SK-N-SH (cell line): ENCODE data around the gene WDR91. TPM values are rescaled to one million over a fixed set of nuclear protein-coding genes. Genes with fewer than 3 reads are reported as not detected.

ENCODE experiments used
- CTCF ChIA-PET: fragments of 300-600, 350-600 bp; formaldehyde crosslinking; extraction: SDS; loops from one replicate; lab custom pipeline; 2021; lab: Yijun Ruan, JAX
- POLR2A ChIA-PET: fragments of 350-600 bp; sonication (Branson Sonifier 250); formaldehyde crosslinking; extraction: SDS; loops from one replicate; lab custom pipeline; 2020; ENCODE audit warnings: antibody characterized with exemption, inconsistent platforms; lab: Yijun Ruan, JAX
- DNase-seq: peaks from one replicate; pipeline ENCODE4 v3.0.0; 2012
- H2AFZ ChIP-seq: fragments of 200-600 bp; sonication (generic); 2 replicates; pipeline ENCODE4 v1.8.1; 2016; ENCODE audit warnings: antibody characterized with exemption, mild to moderate bottlenecking, low read depth
- H3F3A ChIP-seq: fragments of 200-600 bp; sonication (generic); replicated peaks from 2 replicates; pipeline ENCODE3; 2016; ENCODE audit warnings: antibody characterized with exemption, mild to moderate bottlenecking; ENCODE audit not compliant: insufficient read depth
- H3K27ac ChIP-seq, 2 experiments: fragments of 200-500 bp in 1 of 2; fragments of 200-600 bp in 1 of 2; sonication (Bioruptor generic) in 1 of 2; sonication (generic), shearing (Covaris generic) in 1 of 2; 2 replicates each; pipeline versions ENCODE4 v1.5.1 to v1.6.1; 2014 to 2016; ENCODE audit warnings: low read depth in 2 of 2, inconsistent platforms in 1 of 2, low read length in 1 of 2, mild to moderate bottlenecking in 1 of 2, mixed read lengths in 1 of 2
- H3K27me3 ChIP-seq: fragments of 200-600 bp; sonication (generic), shearing (Covaris generic); 2 replicates; pipeline ENCODE4 v1.6.1; 2016; ENCODE audit warnings: mixed run types; ENCODE audit not compliant: insufficient read depth
- H3K36me3 ChIP-seq, 2 experiments: fragments of 200-500 bp in 1 of 2; fragments of 200-600 bp in 1 of 2; sonication (Bioruptor generic) in 1 of 2; sonication (generic) in 1 of 2; replicated peaks in 1 of 2; 2 replicates each; pipeline versions ENCODE3 to v1.5.1; 2014 to 2016; ENCODE audit warnings: low read length in 1 of 2, mild to moderate bottlenecking in 1 of 2; ENCODE audit not compliant: insufficient read depth in 2 of 2, control insufficient read depth in 1 of 2
- H3K4me1 ChIP-seq, 2 experiments: fragments of 200-500 bp in 1 of 2; fragments of 200-600 bp in 1 of 2; sonication (Bioruptor generic) in 1 of 2; sonication (generic), shearing (Covaris generic) in 1 of 2; 2 replicates each; pipeline versions ENCODE4 v1.5.1 to v1.6.1; 2014 to 2016; ENCODE audit warnings: low read depth in 1 of 2, low read length in 1 of 2, mixed run types in 1 of 2; ENCODE audit not compliant: insufficient read depth in 2 of 2, control insufficient read depth in 1 of 2
- H3K4me2 ChIP-seq: fragments of 200-600 bp; sonication (generic), shearing (Covaris generic); 2 replicates; pipeline ENCODE4 v1.6.1; 2017; ENCODE audit warnings: mixed run types
- H3K4me3 ChIP-seq, 2 experiments: fragments of 200-500 bp in 1 of 2; fragments of 200-600 bp in 1 of 2; sonication (Bioruptor generic) in 1 of 2; sonication (generic), shearing (Covaris generic) in 1 of 2; 2 replicates each; pipeline versions ENCODE4 v1.5.1 to v1.8.1; 2014 to 2016; ENCODE audit warnings: low read depth in 2 of 2, inconsistent platforms in 1 of 2, low read length in 1 of 2, mild to moderate bottlenecking in 1 of 2, mixed read lengths in 1 of 2, moderate library complexity in 1 of 2
- H3K79me2 ChIP-seq: fragments of 200-600 bp; sonication (generic); 2 replicates; pipeline ENCODE4 v1.8.1; 2017; ENCODE audit warnings: mild to moderate bottlenecking; ENCODE audit not compliant: insufficient read depth
- H3K9ac ChIP-seq: fragments of 200-600 bp; sonication (generic); 2 replicates; pipeline ENCODE4 v1.6.1; 2017; ENCODE audit warnings: mixed run types
- H3K9me2 ChIP-seq: fragments of 200-600 bp; sonication (generic); 2 replicates; pipeline ENCODE4 v1.6.1; 2017; ENCODE audit warnings: mixed run types
- H3K9me3 ChIP-seq: fragments of 200-600 bp; sonication (generic); 2 replicates; pipeline ENCODE4 v1.6.1; 2017; ENCODE audit warnings: mixed run types, mild to moderate bottlenecking, moderate library complexity
- H4K20me1 ChIP-seq: fragments of 200-600 bp; sonication (generic); 2 replicates; pipeline ENCODE4 v1.6.1; 2017; ENCODE audit warnings: mild to moderate bottlenecking, mixed run types; ENCODE audit not compliant: insufficient read depth
- CHD2 ChIP-seq: fragments of 150-350 bp; IDR thresholded peaks from 2 replicates; pipeline ENCODE4 v1.6.1; 2018; ENCODE audit warnings: low read length; ENCODE audit not compliant: partially characterized antibody
- CTCF ChIP-seq: fragments of 200-600 bp; sonication (generic); IDR thresholded peaks from 2 replicates; pipeline ENCODE4 v1.6.1; 2017; ENCODE audit warnings: antibody characterized with exemption, mild to moderate bottlenecking, moderate library complexity
- ELF1 ChIP-seq: IDR thresholded peaks from 2 replicates; pipeline ENCODE4 v1.4.0; 2012
- EZH2phosphoT487 ChIP-seq: fragments of 200-600 bp; sonication (generic); IDR thresholded peaks from 2 replicates; pipeline ENCODE4 v1.6.1; 2017; ENCODE audit warnings: low read depth, mixed run types, mild to moderate bottlenecking, antibody characterized with exemption, moderate library complexity, borderline replicate concordance
- FOSL2 ChIP-seq: IDR thresholded peaks from 2 replicates; pipeline ENCODE4 v1.4.0; 2012; ENCODE audit warnings: low read depth, mild to moderate bottlenecking, moderate library complexity, borderline replicate concordance
- FOXJ3 ChIP-seq: sonication (generic); formaldehyde crosslinking; IDR thresholded peaks from 2 replicates; pipeline ENCODE4 v1.5.1; 2020; ENCODE audit warnings: mild to moderate bottlenecking, missing genetic modification reagents
- FOXM1 ChIP-seq: IDR thresholded peaks from 2 replicates; pipeline ENCODE4 v1.4.0; 2012; ENCODE audit warnings: low read depth, mild to moderate bottlenecking
- GABPA ChIP-seq: IDR thresholded peaks from 2 replicates; pipeline ENCODE4 v1.4.0; 2012; ENCODE audit warnings: low read depth, mild to moderate bottlenecking
- GATA2 ChIP-seq: sonication (generic); formaldehyde crosslinking; IDR thresholded peaks from 2 replicates; pipeline ENCODE4 v1.5.0; 2020; ENCODE audit warnings: mild to moderate bottlenecking, missing genetic modification reagents
- JUND ChIP-seq: IDR thresholded peaks from 2 replicates; pipeline ENCODE4 v1.4.0; 2012
- MAX ChIP-seq: IDR thresholded peaks from 2 replicates; pipeline ENCODE4 v1.4.0; 2012; ENCODE audit warnings: low read depth
- MEF2A ChIP-seq: IDR thresholded peaks from 2 replicates; pipeline ENCODE4 v1.4.0; 2012; ENCODE audit warnings: low read depth, borderline replicate concordance
- MXI1 ChIP-seq: IDR thresholded peaks from 2 replicates; pipeline ENCODE4 v1.6.1; 2012; ENCODE audit warnings: mild to moderate bottlenecking, low read depth, low read length, improper control_type of control experiment
- PBX3 ChIP-seq: IDR thresholded peaks from 2 replicates; pipeline ENCODE4; 2012
- POLR2AphosphoS5 ChIP-seq: IDR thresholded peaks from 2 replicates; pipeline ENCODE4 v1.6.1; 2012; ENCODE audit warnings: low read depth, low read length
- RAD21 ChIP-seq: IDR thresholded peaks from 2 replicates; pipeline ENCODE4 v1.6.1; 2012; ENCODE audit warnings: mild to moderate bottlenecking, low read length
- RCOR1 ChIP-seq: fragments of 150-350 bp; IDR thresholded peaks from 2 replicates; pipeline ENCODE4 v1.6.1; 2017; ENCODE audit warnings: antibody characterized with exemption, low read length
- RFX5 ChIP-seq: IDR thresholded peaks from 2 replicates; pipeline ENCODE4 v1.6.1; 2012; ENCODE audit warnings: mild to moderate bottlenecking, improper control_type of control experiment, low read length
- RXRA ChIP-seq: IDR thresholded peaks from 2 replicates; pipeline ENCODE4 v1.4.0; 2012; ENCODE audit warnings: low read depth, mild to moderate bottlenecking, borderline replicate concordance
- SIN3A ChIP-seq: IDR thresholded peaks from 2 replicates; pipeline ENCODE4 v1.6.1; 2012; ENCODE audit warnings: low read depth, mild to moderate bottlenecking, low read length, moderate library complexity, borderline replicate concordance
- SMC3 ChIP-seq: IDR thresholded peaks from 2 replicates; pipeline ENCODE4 v1.6.1; 2012; ENCODE audit warnings: low read depth, low read length, improper control_type of control experiment
- TAF1 ChIP-seq: IDR thresholded peaks from 2 replicates; pipeline ENCODE4 v1.6.1; 2012; ENCODE audit warnings: low read depth, mild to moderate bottlenecking, low read length, moderate library complexity, borderline replicate concordance
- TEAD4 ChIP-seq: IDR thresholded peaks from 2 replicates; pipeline ENCODE4 v1.4.0; 2012; ENCODE audit warnings: mild to moderate bottlenecking, borderline replicate concordance; ENCODE audit not compliant: insufficient read depth
- USF1 ChIP-seq: IDR thresholded peaks from 2 replicates; pipeline ENCODE4 v1.4.0; 2012; ENCODE audit warnings: low read depth, borderline replicate concordance
- USF2 ChIP-seq: fragments of 150-350 bp; IDR thresholded peaks from 2 replicates; pipeline ENCODE4 v1.6.1; 2017; ENCODE audit warnings: antibody characterized with exemption, low read length, low read depth, borderline replicate concordance
- YY1 ChIP-seq: IDR thresholded peaks from 2 replicates; pipeline ENCODE4 v1.4.0; 2012; ENCODE audit warnings: low read depth, mild to moderate bottlenecking
- ZBTB33 ChIP-seq: IDR thresholded peaks from 2 replicates; pipeline ENCODE4 v1.4.0; 2012; ENCODE audit warnings: low read depth, borderline replicate concordance
- WGBS: methylation state at CpG from one replicate; pipeline ENCODE4 v1.1.6; 2017; ENCODE audit warnings: low lambda C conversion rate; 5-methylcytosine and 5-hydroxymethylcytosine counted together
- polyA plus RNA-seq, 3 experiments: library from polyadenylated mRNA; depleted of rRNA; stranded (reverse); fragments of >200 nt; gene quantifications; 2 replicates each; pipeline ENCODE4 v1.2.3, GENCODE V29; 2012

Gene WDR91
- polyA plus RNA-seq, 1 of the 3 experiments (the other 2 are of a cell fraction), result 8.4 TPM

GRCh38 chr7:135253851-135254771, 42.8 kb upstream of the WDR91 start:
- H3K79me2 ChIP-seq, result no peaks in the 10 kb centered on the region
- no peaks in the 10 kb centered on the region for H4K20me1 ChIP-seq
- H3K9me2 ChIP-seq, result no peaks in the 10 kb centered on the region
- H3K4me1 ChIP-seq, result peaks cover 11 to 21% of the 10 kb centered on the region in 2 experiments; a peak in 3 of 4 replicates
- H3K27ac ChIP-seq, result peak overlapping the region; percentile 45 to 73; a peak in 3 of 4 replicates
- no peak for DNase-seq
- H3K4me2 ChIP-seq, result peak overlapping the region; percentile 51
- POLR2A ChIA-PET, result interaction anchor here (1.2 kb wide), 1 partner anchor 83 kb away, joined by 3 read pairs; no protein-coding TSS in a partner anchor
- peak overlapping the region; percentile 83 for H2AFZ ChIP-seq
- H3K9ac ChIP-seq, result peak overlapping the region; percentile 39; the same call in 1 of the 2 replicates
- H3K36me3 ChIP-seq, result no peaks in the 10 kb centered on the region
- 38% methylated on average over 8 of the region's 9 CpGs for WGBS
- H3F3A ChIP-seq, result peaks cover 23% of the 10 kb centered on the region
- H3K9me3 ChIP-seq, result no peaks in the 10 kb centered on the region
- no peaks in the 10 kb centered on the region for H3K27me3 ChIP-seq
- H3K4me3 ChIP-seq, result peak overlapping the region in 1 of 2 experiments; percentile 5; a peak in 2 of 4 replicates
- CTCF ChIA-PET, result interaction anchor here (0.9 to 3.6 kb wide), 8 partner anchors 10 to 391 kb away, joined by 3 to 21 read pairs (median 4); no protein-coding TSS in a partner anchor
- TF ChIP-seq FOXJ3 (no peak), TAF1 (no peak), MXI1 (no peak), ZBTB33 (no peak), USF1 (no peak), RAD21 (no peak), EZH2phosphoT487 (no peak), CTCF (no peak), CHD2 (no peak), SIN3A (no peak), GATA2 (CRISPR knock-in tag) (no peak), PBX3 (peak; percentile 78), FOSL2 (peak; percentile 85), FOXM1 (no peak), RCOR1 (no peak), RFX5 (no peak), TEAD4 (no peak), MEF2A (no peak), POLR2AphosphoS5 (peak; percentile 46; the same call in 1 of the 2 replicates), MAX (peak; percentile 73), ELF1 (no peak), GABPA (no peak), YY1 (no peak), SMC3 (no peak), RXRA (no peak), USF2 (no peak), JUND (peak; percentile 76)
